GM12874 (cell line): ENCODE data around the gene UGT2B17.

Source experiments
- CTCF ChIP-seq: IDR thresholded peaks from 2 replicates; pipeline ENCODE4 v1.5.1; 2011; ENCODE audit warnings: low read depth, mild to moderate bottlenecking, control low read depth, low read length, moderate library complexity; ENCODE audit not compliant: insufficient read depth

The UGT2B17 gene

GRCh38 chr4:68594678-68595077 lies 18.6 kb upstream of the UGT2B17 start:
- TF ChIP-seq CTCF: no peak

GRCh38 chr4:68593112-68593511 lies 17.0 kb upstream of the UGT2B17 start:
- TF ChIP-seq CTCF: no peak

GRCh38 chr4:68592673-68593072 lies 16.6 kb upstream of the UGT2B17 start:
- no peak for TF ChIP-seq CTCF

GRCh38 chr4:68591204-68591603 lies 15.1 kb upstream of the UGT2B17 start:
- TF ChIP-seq CTCF: no peak

GRCh38 chr4:68589790-68590189 lies 13.7 kb upstream of the UGT2B17 start:
- TF ChIP-seq CTCF: no peak

GRCh38 chr4:68582339-68582717 lies 6.2 kb upstream of the UGT2B17 start:
- TF ChIP-seq CTCF: no peak

- no peak for TF ChIP-seq CTCF
Measured at GRCh38 chr4:68581383-68582338, 5.5 kb upstream of the UGT2B17 start.
